ENCODE results near the gene MBTD1. TPM values are rescaled to one million over a fixed set of nuclear protein-coding genes. Genes with fewer than 3 reads are reported as not detected.

The MBTD1 gene
- total and polyA plus RNA-seq, 9 of the 15 experiments (the other 6 are each of a cell fraction or from before 2014, with no cell fraction given) = 2.1 to 26.3 (median 13.3) TPM

DNA sequence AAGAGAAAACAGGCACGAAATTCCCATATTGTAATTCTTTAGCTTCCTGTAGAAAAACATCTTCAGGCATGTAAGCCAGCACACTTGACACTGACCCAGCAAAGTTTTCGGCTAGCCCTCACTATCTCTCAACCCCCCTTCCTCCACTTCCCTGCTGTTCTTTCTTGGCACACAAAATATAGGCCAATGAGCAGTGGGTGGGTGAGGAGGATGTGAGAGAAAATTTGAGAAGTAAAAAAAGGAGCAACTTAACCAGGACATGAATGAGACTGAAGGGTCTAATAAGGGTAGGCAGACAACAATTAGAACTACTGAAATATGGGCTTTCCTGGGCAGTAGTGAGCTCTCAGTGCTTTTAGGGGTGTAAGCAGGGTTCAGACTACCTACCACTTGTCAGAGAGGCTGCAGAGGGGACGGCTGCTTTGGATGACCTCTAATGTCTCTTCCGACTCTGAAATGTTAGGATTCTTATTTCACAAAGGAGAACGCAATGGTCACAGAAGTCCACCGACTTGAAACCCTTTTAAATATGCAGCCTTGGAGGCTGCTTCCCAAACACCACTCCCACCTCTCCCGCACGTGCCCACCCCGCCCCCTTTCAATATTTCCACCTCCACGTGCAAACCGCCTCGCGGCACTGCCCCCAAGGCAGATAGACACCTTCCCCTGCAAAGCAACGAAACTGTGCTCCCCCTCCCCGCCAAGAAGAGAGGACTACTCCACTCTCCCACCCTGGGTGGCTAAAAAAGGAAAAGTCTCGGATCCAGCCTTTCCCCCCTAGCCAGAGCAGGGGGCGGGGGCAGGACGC lies 889 bp downstream of the MBTD1 start (continued):
- TF ChIP-seq FOXM1 (IDR thresholded peaks at IDR 0.05; ENCODE audit: low read depth) = no peak
- no peak for TF ChIP-seq FOXM1 (CRISPR knock-in tag; IDR thresholded peaks at IDR 0.05; ENCODE audit: low read depth)
- TF ChIP-seq, protein P1, sequence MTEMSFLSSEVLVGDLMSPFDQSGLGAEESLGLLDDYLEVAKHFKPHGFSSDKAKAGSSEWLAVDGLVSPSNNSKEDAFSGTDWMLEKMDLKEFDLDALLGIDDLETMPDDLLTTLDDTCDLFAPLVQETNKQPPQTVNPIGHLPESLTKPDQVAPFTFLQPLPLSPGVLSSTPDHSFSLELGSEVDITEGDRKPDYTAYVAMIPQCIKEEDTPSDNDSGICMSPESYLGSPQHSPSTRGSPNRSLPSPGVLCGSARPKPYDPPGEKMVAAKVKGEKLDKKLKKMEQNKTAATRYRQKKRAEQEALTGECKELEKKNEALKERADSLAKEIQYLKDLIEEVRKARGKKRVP (CRISPR knock-in tag; IDR thresholded peaks at IDR 0.05) = no peak
- TF ChIP-seq SAP30 (IDR thresholded peaks at IDR 0.05; ENCODE audit: borderline replicate concordance, insufficient read depth, low read depth, low read length, poor library complexity, severe bottlenecking) = peak; percentile 91
- TF ChIP-seq, protein P2, sequence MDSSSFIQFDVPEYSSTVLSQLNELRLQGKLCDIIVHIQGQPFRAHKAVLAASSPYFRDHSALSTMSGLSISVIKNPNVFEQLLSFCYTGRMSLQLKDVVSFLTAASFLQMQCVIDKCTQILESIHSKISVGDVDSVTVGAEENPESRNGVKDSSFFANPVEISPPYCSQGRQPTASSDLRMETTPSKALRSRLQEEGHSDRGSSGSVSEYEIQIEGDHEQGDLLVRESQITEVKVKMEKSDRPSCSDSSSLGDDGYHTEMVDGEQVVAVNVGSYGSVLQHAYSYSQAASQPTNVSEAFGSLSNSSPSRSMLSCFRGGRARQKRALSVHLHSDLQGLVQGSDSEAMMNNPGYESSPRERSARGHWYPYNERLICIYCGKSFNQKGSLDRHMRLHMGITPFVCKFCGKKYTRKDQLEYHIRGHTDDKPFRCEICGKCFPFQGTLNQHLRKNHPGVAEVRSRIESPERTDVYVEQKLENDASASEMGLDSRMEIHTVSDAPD (CRISPR knock-in tag; IDR thresholded peaks at IDR 0.05) = no peak
- peak; percentile 19; the same call in 1 of the 2 replicates for TF ChIP-seq ARID1B (IDR thresholded peaks at IDR 0.05)
- no peak for TF ChIP-seq ELF4 (CRISPR knock-in tag; IDR thresholded peaks at IDR 0.05)
- no peak for TF ChIP-seq NONO (IDR thresholded peaks at IDR 0.05; ENCODE audit: low read depth in 2 of 2, low read length in 1 of 2)
- TF ChIP-seq, protein P3, sequence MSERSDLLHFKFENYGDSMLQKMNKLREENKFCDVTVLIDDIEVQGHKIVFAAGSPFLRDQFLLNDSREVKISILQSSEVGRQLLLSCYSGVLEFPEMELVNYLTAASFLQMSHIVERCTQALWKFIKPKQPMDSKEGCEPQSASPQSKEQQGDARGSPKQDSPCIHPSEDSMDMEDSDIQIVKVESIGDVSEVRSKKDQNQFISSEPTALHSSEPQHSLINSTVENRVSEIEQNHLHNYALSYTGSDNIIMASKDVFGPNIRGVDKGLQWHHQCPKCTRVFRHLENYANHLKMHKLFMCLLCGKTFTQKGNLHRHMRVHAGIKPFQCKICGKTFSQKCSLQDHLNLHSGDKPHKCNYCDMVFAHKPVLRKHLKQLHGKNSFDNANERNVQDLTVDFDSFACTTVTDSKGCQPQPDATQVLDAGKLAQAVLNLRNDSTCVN (CRISPR knock-in tag; IDR thresholded peaks at IDR 0.05) = no peak
- no peak for TF ChIP-seq TCF7L2 (IDR thresholded peaks at IDR 0.05; ENCODE audit: low read depth, low read length)
- no peak for TF ChIP-seq ZBTB7A (IDR thresholded peaks at IDR 0.05; ENCODE audit: borderline replicate concordance, control insufficient read depth, low read depth, low read length)
- no peak for TF ChIP-seq DPF2 (IDR thresholded peaks at IDR 0.05)
- no peak for TF ChIP-seq FUS (optimal IDR thresholded peaks at IDR 0.05; ENCODE audit: low read depth, low read length)
- TF ChIP-seq TRIM28 (IDR thresholded peaks at IDR 0.05) = no peak
- no peak for TF ChIP-seq CHCHD3 (CRISPR knock-in tag; IDR thresholded peaks at IDR 0.05)
- TF ChIP-seq, protein P4, sequence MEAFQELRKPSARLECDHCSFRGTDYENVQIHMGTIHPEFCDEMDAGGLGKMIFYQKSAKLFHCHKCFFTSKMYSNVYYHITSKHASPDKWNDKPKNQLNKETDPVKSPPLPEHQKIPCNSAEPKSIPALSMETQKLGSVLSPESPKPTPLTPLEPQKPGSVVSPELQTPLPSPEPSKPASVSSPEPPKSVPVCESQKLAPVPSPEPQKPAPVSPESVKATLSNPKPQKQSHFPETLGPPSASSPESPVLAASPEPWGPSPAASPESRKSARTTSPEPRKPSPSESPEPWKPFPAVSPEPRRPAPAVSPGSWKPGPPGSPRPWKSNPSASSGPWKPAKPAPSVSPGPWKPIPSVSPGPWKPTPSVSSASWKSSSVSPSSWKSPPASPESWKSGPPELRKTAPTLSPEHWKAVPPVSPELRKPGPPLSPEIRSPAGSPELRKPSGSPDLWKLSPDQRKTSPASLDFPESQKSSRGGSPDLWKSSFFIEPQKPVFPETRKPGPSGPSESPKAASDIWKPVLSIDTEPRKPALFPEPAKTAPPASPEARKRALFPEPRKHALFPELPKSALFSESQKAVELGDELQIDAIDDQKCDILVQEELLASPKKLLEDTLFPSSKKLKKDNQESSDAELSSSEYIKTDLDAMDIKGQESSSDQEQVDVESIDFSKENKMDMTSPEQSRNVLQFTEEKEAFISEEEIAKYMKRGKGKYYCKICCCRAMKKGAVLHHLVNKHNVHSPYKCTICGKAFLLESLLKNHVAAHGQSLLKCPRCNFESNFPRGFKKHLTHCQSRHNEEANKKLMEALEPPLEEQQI (IDR thresholded peaks at IDR 0.05) = no peak
- TF ChIP-seq SMARCA4 (IDR thresholded peaks at IDR 0.05) = no peak
- TF ChIP-seq RAD21 (CRISPR knock-in tag; conservative IDR thresholded peaks at IDR 0.05 in 1 of 2, IDR thresholded peaks at IDR 0.05 in 1 of 2) = no peak
- TF ChIP-seq ZNF695 (CRISPR knock-in tag; IDR thresholded peaks at IDR 0.05) = no peak
- no peak for TF ChIP-seq YBX1 (IDR thresholded peaks at IDR 0.05)
- no peak for TF ChIP-seq ASH1L (IDR thresholded peaks at IDR 0.05; ENCODE audit: borderline replicate concordance, low read depth, partially characterized antibody)
- TF ChIP-seq ZNF696 (CRISPR knock-in tag; conservative IDR thresholded peaks at IDR 0.05) = no peak
- no peak for TF ChIP-seq HDAC8 (tag; IDR thresholded peaks at IDR 0.05)
- no peak for TF ChIP-seq ETV5 (CRISPR knock-in tag; IDR thresholded peaks at IDR 0.05; ENCODE audit: low read depth)
